GM19023 (cell line): Measurements from ENCODE around the gene FOLR2.
"Not testable (repeated sequence)": the region's sequence is repeated elsewhere in the genome, so short reads cannot be mapped to it uniquely, and the experiment has no call there.

Experiments used
- ATAC-seq: cut with Tn5 transposase; IDR thresholded peaks from one replicate; pipeline ENCODE4 v1.9.1; 2021; ENCODE audit warnings: mild to moderate bottlenecking, moderate library complexity; ENCODE audit not compliant: unreplicated experiment

FOLR2 gene

DNA sequence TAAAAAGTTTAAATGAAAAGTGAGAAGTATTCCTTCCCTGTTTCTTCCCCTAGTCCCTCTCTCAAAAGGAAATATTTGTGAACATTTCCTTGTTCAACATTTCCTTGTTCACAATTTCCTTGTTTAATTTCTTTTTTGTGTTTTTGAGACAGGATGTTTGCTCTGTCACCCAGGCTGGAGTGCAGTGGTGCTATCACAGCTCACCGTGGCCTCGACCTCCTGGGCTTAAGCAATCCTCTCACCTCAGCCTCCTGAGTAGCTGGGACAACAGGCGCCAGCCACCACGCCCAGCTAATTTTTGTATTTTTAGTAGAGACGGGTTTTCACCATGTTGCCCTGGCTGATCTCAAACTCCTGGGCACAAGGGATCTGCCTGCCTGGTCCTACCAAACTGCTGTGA lies 50.4 kb downstream of the FOLR2 start:
- not testable (repeated sequence) for ATAC-seq

DNA sequence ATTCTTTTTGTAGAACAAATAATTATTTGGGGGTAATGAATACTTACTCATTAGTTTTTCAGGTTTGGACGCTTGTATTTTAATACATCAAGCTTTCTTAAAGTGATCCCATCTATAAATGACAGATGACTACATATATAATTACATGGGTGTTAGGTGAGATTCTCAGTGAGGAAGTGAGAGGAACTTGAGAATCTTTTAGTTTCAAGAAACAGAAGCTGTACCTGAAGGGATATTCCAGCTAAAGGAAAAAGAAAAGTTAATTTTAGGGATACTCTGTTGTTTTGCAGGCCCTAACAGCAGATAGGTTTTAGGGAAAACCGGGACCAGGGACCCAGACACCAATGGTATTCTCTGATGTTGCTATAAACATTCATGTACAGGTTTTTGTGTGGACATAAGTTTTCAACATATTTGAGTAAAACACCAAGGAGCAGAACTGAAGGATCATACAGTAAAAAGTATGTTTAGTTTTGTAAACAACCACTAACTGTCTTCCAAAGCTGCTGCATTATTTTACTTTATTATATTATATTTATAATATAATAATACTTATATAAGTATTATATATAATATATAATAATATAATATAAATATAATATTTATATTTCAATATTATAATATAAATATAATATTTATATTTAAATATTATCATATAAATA lies 51.5 kb downstream of the FOLR2 start:
- no peak for ATAC-seq
